HEK293 (cell line): Measurements from ENCODE around the gene BFSP2.

ENCODE experiments used
- CTCF ChIP-seq: fragments of 450-650 bp; formaldehyde crosslinking; IDR thresholded peaks from 2 replicates; pipeline ENCODE4 v1.5.1; 2016; ENCODE audit warnings: missing biosample characterization, missing genetic modification characterization
- HOXC10 ChIP-seq: sonication (generic); formaldehyde crosslinking; IDR thresholded peaks from 2 replicates; pipeline ENCODE4 v1.8.1; 2023; ENCODE audit warnings: mild to moderate bottlenecking, missing genetic modification reagents
- SALL2 ChIP-seq: fragments of 450-650 bp; formaldehyde crosslinking; IDR thresholded peaks from 2 replicates; pipeline ENCODE4 v1.5.0; 2017; ENCODE audit warnings: missing biosample characterization, mild to moderate bottlenecking, missing genetic modification characterization, borderline replicate concordance
- ZBTB21 ChIP-seq: fragments of 450-650 bp; formaldehyde crosslinking; IDR thresholded peaks from 2 replicates; pipeline ENCODE4 v1.5.1; 2017; ENCODE audit warnings: missing biosample characterization, missing genetic modification characterization
- ZBTB7A ChIP-seq: fragments of 450-650 bp; formaldehyde crosslinking; IDR thresholded peaks from 2 replicates; pipeline ENCODE4 v1.5.1; 2016; ENCODE audit warnings: low read depth, missing biosample characterization, missing genetic modification characterization
- ZNF10 ChIP-seq: fragments of 450-650 bp; formaldehyde crosslinking; IDR thresholded peaks from 2 replicates; pipeline ENCODE4 v1.5.1; 2017; ENCODE audit warnings: missing biosample characterization, missing genetic modification characterization
- ZNF121 ChIP-seq: fragments of 450-650 bp; formaldehyde crosslinking; IDR thresholded peaks from 2 replicates; pipeline ENCODE4 v1.5.1; 2016; ENCODE audit warnings: missing biosample characterization, missing genetic modification characterization
- ZNF174 ChIP-seq: fragments of 450-650 bp; formaldehyde crosslinking; IDR thresholded peaks from 2 replicates; pipeline ENCODE4 v1.5.0; 2017; ENCODE audit warnings: missing biosample characterization, mild to moderate bottlenecking, missing genetic modification characterization
- ZNF416 ChIP-seq: fragments of 450-650 bp; formaldehyde crosslinking; IDR thresholded peaks from 2 replicates; pipeline ENCODE4 v1.5.1; 2016; ENCODE audit warnings: missing biosample characterization, missing genetic modification characterization
- ZNF48 ChIP-seq: fragments of 450-650 bp; formaldehyde crosslinking; IDR thresholded peaks from 2 replicates; pipeline ENCODE4 v1.5.1; 2016; ENCODE audit warnings: missing biosample characterization, missing genetic modification characterization
- ZNF518A ChIP-seq: fragments of 450-650 bp; formaldehyde crosslinking; conservative IDR thresholded peaks from 2 replicates; pipeline ENCODE4 v1.5.1; 2016; ENCODE audit warnings: low read depth, missing biosample characterization, missing genetic modification characterization
- ZNF76 ChIP-seq: fragments of 450-650 bp; formaldehyde crosslinking; IDR thresholded peaks from 2 replicates; pipeline ENCODE4; 2016; ENCODE audit warnings: low read depth, missing biosample characterization, missing genetic modification characterization, borderline replicate concordance
- ZNF768 ChIP-seq: fragments of 450-650 bp; formaldehyde crosslinking; IDR thresholded peaks from 2 replicates; pipeline ENCODE4 v1.5.1; 2018; ENCODE audit warnings: missing biosample characterization, mild to moderate bottlenecking, missing genetic modification characterization
- ZSCAN5A ChIP-seq: fragments of 450-650 bp; formaldehyde crosslinking; IDR thresholded peaks from 2 replicates; pipeline ENCODE4 v1.5.1; 2016; ENCODE audit warnings: missing biosample characterization, missing genetic modification characterization

- TF ChIP-seq ZNF416: no peak
- TF ChIP-seq ZNF76 (tag by site-specific recombination): no peak
- TF ChIP-seq ZSCAN5A (tag by site-specific recombination): no peak
- TF ChIP-seq CTCF (tag by site-specific recombination): no peak
- TF ChIP-seq ZBTB21: no peak
- TF ChIP-seq ZNF48: no peak
- TF ChIP-seq ZNF121 (tag by site-specific recombination): no peak
- no peak for TF ChIP-seq ZNF174
- no peak for TF ChIP-seq ZBTB7A (tag by site-specific recombination)
- no peak for TF ChIP-seq ZNF10 (tag by site-specific recombination)
- TF ChIP-seq HOXC10 (CRISPR knock-in tag): no peak
- no peak for TF ChIP-seq SALL2
- TF ChIP-seq ZNF518A (tag by site-specific recombination): no peak
- TF ChIP-seq ZNF768: no peak
Measured at GRCh38 chr3:133445108-133445507, 45.3 kb downstream of the BFSP2 start.
